ENCODE measurements around the gene RELN.
"Not testable (repeated sequence)": the region's sequence is repeated elsewhere in the genome, so short reads cannot be mapped to it uniquely, and the experiment has no call there.

RELN gene

DNA sequence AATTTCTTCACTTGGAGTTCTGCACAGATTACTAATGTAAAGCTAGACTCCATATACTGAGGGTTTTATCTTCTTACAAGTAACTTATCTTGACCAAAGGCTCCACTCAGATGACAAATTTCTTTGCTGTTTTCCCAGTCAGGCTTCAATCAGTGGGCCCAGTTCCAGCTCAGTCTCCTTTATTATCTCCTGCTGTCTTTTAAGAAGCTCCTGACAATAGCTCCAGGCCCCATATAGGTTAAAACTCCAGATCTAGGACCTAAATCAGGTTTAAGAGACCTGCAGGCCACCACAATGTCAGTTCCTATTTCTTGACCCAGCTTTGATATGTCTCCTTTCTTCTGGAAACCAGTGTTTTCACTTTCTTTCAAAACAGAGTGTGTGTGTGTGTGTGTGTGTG lies 165.2 kb downstream of the RELN start:
- DNase-seq, result no peak

DNA sequence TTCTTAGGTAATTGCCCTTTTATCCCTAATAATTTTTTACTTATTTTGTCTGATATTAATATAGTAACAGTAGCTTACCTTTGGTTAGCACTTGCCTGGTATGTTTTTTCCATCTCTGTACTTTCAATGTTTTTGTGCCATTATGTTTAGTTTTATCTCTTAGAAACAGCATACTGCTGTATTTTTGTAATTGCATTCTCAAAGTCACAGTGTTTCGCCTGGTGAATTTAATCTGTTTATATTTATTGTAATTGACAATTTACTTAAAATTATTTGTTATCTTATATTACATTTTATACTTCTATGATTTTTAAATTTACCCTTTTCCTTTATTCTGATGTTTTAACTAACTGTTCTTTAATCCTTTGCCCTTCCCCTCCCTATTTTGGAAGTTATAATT lies 166.4 kb downstream of the RELN start:
- DNase-seq, result no peak

DNA sequence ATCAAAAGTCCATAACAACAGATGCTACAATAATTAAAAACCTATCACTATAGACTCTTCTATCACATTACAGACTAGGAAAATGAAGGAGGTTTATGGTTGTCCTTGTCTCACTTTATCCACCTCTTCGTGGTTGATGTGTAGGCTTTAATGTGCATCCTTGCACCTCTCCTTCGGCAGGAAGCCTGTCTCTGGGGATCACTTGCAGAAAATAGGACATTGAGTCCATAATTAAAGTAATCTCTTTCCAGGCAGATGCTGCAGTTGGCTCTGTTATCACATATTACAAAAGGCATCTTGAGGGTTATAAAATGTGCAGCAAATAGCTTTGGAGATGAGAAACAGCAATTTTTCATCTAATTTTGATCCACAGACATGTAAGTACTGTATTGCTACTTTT lies 168.4 kb downstream of the RELN start:
- no peak for DNase-seq

DNA sequence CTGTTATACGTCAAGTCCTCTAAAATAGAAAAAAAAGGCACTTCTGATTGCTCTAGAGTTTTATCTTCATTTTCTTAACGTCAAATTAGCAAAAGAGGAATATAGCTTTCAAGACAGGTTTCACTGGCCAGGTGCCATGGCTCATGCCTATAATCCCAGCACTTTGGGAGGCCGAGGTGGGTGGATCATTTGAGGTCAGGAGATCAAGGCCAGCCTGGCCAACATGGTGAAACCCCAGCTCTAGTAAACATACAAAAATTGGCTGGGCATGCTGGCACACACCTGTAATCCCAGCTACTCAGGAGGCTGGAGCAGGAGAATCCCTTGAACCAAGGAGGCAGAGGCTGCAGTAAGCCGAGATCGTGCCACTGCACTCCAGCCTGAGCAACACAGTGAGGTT lies 173.5 kb downstream of the RELN start:
- DNase-seq, result not testable (repeated sequence)

DNA sequence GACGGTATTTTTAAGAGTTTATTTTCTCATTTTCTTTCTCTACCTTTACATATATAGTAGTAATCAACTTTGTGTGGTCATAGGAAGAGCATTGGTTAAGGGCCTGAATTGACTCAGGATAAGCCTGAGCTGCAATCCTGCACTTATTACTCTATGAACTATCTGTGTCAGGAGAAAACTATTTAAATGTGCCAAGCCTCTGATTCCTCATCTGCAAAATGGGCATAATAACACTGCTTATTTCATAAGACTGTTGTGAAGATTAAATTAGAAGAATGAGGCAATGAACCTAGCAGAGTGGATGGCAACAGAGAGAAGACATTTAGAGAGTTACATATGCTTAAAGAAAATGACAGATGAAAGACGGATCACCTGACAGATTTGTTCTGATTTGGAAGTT lies 175.5 kb downstream of the RELN start:
- DNase-seq, result no peak

DNA sequence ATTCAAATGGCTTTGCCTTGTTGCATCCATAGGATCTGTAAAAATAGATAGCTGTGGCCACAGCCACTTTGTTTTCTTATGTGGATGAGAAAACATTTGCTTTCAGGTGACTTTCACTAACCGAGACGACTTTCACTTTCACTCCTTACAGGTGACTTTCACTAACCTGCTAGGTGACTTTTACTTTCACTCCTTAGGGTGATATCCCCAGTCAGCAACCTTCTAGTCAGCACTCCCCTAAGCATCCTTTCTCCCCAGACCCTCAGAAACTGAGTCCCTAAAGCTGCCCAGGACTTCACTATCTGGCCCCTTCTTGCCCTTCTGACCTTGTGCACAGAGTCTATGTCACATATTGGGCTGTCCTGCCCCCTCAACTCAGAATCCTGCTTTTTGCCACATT lies 177.5 kb downstream of the RELN start:
- DNase-seq, result peak; percentile 7

DNA sequence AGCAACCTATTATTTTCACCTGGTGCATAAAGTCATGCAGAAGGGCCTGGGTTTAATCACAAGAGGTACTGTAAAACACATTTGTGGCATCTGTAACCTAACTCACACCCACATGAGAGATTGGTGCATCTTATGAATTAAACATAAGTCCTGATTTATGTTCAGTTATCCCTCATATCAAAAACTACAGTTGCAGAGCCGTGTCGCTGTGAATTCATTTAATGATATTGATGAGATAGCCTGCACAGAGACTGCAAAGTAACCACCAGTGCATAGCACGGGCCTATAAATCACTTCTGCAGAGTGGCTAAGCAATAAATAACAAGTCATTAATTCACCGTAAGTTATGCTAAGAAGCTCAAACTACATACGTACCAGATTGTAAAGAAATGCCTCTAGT lies 178.2 kb downstream of the RELN start:
- DNase-seq, result peak; percentile 5

DNA sequence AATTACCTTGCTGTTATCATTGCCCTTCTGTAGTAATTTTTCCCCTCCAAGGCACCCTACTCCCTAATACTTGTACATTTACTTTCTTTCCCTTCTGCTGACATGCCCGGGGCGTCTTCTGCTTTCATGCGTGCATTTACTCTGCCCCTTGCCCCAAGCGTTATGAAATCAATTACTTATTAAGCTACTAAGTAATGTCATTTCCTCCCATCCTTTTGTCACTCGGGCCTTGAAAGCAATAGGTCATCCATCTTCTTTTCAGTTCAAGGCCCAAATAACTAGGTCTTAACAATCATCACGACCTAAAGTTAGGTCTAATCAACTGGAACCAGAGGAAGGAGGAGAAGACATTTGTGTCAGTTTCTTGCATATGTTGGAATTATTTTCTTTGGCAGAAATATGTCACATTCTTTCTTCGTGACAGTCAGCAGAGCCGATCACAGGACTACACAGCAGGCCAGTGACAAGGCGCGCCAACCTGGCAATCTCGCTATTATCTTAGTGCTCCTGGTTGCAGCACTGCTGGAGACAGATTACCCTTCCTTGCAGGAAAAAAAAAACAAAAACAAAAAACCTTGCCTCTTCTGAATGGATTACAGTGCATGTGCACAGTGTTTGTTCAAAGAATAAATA lies 179.2 kb downstream of the RELN start:
- DNase-seq, result peak; percentile 49

DNA sequence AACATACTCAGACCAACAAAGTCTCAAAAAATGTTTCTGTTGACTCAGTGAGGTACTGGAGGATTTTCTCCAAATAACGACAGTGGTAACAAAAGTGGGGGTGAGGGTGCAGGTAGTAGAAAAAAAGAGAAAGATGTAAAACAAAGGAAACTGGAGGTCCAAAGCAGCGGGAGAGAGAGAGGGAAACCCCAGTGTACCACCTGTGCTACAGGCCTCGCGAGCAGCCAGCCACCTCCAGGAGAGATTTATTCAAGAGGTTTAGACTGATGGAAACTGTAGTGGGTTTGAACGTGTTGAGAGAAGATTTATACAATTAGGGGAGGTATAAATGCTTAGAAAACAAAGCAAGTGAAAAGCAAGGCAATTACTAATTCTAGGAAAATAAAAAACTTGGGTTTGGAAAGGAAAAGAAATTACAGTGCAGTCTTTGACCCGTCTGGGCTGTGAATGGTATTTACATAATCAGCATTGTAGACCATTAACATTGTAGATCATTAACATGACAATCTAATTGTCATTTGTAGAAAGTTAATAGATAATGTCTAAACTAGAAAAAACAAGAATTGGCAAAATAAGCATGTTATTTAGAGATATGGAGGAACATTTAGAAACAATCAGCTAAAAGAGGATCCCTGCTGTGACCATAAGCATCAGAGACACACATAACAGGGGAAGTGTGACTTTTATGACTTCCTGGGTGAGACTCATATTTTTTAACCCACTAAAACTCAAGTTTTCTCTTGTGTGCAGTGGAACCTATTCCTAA lies 180.0 kb downstream of the RELN start:
- DNase-seq, result peak; percentile 25

DNA sequence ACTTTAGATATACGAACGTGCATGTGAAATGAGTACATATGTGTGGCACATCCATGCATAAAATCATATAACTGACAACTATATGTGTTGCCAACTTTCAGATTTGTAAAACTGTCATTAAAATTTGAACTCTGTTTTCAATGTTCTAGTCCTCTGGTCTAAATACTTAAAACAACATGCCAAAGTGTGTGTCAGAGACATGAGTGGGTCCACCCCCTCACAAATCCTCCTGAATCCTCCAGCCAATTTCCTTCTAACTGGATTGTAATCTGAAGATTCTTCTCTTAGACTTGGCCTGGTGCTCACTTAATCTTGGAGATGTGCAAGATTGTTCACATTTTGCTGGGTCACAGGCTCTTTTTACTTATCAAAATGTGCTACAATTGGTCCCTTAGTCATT lies 184.1 kb downstream of the RELN start:
- peak; percentile 12 for DNase-seq

DNA sequence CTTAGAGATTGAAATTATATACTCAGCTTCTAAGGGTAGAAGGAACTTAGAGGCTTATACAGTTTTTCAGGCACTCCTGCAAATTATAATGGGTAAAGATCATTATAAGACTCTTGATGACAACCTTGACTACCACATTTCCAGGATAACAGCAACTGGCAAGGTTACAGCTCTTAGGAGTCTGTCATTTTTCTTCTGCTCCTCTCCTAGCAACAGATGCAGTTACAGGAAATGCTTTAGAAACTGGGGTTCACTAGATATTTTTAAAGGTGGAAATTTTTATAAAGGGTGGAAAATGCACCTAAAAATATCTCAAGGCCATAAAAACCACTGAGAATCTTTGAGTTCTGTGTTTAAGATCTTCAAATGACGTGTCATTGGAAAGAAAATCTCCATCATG lies 185.8 kb downstream of the RELN start:
- DNase-seq, result no peak

DNA sequence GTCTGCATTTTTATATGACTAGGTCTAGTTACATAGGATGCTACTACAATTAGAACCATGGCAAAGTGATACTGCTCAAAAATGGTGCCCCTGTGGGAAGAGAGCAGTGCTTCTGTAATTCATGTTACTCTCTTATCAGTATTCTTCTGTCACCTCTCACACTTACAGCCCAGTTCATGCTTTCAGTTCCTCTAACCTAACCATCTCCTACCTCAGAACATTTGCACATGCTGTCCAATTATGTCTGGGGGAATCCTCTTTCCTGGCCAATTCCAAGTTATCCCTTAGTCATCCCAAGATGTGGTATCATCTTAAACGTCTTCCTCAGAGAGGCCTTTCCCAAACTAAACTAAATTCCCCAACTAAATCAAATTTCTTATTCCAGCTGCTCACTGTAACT lies 190.2 kb downstream of the RELN start:
- no peak for DNase-seq

DNA sequence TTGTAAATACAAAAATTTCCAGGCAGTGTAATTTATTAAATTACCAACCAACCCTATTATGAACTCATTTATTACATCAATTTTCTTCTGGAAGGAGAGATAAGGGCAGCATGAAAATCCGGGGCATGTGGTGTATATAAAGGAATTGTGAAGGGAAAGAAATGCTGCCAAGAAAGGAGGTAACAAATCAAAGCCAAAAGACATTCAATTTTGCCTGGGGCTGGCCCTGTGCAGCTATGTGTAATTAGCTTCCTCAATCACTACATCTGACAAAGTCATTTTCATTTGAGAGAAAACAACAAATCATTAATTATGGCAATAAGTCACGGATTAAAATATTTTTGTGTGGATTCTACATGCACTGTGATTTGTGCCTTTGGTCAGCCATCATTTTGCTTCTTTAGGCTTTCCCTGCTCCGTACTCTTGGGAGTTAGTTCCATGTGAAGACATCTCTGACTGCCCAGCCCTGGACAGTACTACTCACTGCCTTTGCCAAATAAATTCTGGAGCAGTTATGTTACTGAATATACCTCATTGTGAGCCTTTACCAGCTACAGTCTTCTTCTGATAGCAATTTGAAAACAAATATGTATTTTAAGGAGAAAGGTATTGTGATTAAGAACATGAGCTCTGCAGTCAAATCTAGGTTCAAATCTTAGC lies 191.7 kb downstream of the RELN start:
- DNase-seq, result no peak

DNA sequence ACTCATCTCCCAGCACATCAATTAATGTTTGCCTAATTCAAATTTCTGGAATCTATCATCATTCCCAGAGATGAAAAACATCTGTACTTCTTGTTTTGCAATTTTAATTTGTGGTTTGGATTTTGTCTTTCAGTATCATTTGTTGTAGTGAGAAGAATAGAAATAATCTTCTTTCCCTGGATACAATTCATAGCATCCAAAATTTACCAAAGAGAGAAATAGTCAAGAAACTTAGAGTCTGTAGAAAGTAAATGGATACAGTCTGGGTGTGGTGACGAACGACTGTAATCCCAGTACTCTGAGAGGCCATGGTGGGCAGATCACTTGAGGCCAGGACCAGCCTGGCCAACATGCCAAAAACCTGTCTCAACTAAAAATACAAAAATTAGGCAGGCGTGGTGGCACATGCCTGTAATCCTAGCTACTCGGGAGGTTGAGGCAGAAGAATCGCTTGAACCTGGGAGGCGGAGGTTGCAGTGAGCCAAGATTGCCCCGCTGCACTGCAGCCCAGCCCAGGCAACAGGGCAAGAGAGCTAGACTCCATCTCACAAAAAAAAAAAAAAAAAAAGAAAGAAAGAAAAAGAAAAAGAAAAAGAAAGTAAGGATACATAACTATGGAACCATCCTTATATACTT lies 193.0 kb downstream of the RELN start:
- DNase-seq, result no peak

DNA sequence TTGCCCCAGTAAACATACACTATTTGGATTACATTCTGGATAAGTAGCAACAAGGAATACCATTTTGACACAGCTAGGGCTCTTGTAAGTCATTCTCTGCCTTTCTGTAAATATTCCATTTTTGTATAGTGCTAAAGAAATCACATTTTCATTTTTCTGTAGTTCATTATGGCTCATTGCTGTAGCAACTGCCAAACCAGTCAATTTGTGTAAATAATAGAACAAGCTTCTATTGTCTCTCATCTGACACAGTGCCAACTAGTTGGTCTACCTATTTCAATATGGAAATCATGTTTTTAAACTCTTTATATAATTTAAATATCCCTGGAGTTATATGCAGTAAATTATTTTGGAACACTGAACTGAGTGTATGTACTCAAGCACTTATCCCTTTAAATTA lies 193.7 kb downstream of the RELN start:
- no peak for DNase-seq

DNA sequence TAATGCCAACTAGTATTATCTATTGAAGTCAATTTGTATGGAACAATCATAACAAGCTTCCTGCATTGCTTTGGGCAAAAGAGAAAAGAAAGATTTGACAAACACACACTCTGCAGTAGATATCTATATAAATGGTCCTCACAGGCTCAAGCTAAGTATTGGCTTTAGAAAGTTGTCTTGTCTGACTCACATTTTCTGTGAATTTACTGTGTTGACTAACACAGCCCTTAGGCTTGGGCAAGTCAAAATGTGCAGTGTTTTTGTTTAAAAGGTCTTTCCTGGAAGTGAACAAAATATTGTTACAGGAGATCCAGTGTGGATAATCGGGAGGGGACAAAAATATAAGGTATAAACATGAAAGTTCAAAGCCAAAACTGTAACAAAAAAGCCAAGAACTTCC lies 194.4 kb downstream of the RELN start:
- DNase-seq, result no peak

DNA sequence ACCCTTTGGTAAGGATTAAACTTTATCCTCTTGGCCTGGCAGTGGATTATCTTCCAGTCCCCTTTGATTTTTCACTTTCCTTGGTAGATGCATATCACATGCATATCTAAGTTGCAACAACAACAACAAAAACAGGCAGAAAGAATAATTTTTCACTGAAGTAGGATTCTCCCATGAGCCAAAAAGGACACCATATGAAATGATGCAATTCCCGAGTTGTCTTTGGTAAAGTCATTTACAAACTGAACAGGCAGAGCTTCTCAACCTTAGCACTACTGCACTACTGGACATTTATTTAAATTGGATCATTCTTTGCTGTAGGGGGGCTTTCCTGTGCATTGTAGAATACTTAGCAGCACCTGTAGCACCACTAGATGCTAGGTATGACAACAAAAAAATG lies 195.0 kb downstream of the RELN start:
- no peak for DNase-seq

DNA sequence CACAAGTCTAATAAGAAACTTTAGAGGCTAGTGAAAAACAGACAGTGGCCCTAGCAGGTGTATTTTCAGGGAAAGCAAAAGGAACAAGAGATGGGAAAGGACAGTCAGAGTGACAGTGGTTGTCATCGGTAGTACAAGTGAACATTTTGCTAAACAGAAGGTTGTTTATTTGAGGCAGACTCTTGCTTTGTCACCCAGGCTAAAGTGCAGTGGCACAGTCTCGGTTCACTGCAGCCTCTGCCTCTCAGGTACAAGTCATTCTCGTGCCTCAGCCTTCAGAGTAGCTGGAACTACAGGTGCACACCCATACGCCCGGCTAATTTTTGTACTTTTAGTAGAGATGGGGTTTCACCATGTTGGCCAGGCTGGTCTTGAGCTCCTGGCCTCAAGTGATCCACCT lies 195.8 kb downstream of the RELN start:
- DNase-seq, result no peak

DNA sequence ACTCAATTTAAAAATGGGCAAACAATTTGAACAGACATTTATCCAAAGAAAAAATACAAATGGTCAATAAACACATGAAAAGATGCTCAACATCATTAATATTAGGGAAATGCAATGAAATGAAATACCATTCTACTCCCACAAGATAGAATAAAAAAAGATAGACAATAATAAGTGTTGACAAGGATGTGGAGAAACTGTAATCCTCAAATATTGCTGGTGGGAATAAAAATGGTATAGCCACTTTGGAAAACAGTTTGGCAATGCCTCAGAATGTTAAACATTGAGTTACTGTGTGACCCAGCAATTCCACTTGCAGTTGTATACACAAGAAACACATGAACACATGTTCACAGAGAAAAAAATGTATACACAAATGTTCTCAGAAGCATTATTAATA lies 197.6 kb downstream of the RELN start:
- DNase-seq, result no peak

DNA sequence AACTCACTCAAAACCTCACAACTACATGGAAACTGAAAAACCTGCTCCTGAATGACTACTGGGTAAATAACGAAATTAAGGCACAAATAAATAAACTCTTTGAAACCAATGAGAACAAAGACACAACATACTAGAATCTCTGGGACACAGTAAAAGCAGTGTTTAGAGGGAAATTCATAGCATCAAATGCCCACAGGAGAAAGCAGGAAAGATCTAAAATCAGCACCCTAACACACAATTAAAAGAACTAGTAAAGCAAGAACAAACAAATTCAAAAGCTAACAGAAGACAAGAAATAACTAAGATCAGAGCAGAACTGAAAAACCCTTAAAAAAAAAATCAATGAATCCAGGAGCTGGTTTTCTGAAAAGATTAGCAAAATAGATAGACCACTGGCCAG lies 202.4 kb downstream of the RELN start:
- DNase-seq, result not testable (repeated sequence)

DNA sequence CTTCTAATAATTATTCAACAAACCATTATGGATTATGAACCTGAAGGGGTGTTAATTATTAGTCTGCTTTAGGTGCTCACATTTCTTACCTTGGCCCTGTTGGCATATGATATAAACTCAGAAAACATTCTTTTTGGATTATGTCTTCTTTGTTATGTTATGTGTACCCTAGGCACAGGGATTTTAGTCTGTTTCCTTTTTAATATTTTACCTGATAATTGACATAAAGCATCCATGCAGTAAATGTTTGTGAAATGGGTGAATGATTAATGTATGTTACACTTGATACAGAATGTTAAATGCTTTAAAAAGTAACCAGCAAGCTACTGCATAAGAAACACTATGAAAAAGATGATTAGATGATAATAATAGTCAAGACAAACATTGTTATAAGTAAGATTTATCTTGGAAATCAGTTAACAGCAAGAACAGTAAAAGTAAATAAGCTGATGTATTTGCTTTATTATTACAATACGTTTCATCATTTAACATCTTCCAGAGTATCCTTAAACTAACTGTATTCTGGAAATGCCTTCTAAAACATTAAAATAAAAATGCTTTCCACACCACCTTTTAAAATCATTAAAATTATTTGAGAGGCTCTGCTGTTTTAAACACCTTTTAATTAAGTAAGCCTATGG lies 204.7 kb downstream of the RELN start:
- no peak for DNase-seq

DNA sequence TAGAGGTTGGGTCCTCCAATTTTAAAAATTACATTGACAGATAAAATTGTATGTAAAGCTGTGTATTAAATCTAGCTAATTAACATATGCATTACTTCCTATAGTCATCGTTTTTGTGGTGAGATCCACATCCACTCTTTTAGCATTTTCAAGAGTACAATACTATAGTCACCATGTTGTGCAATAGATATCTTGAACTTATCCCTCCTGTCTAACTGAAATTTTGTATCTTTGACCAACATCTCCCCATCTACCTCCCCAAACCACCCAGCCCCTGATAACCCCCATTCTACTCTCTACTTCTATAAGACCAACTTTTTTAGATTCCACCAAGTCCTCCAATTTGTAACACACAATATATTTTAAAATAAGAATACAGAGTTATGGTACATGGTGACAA lies 208.0 kb downstream of the RELN start:
- no peak for DNase-seq

DNA sequence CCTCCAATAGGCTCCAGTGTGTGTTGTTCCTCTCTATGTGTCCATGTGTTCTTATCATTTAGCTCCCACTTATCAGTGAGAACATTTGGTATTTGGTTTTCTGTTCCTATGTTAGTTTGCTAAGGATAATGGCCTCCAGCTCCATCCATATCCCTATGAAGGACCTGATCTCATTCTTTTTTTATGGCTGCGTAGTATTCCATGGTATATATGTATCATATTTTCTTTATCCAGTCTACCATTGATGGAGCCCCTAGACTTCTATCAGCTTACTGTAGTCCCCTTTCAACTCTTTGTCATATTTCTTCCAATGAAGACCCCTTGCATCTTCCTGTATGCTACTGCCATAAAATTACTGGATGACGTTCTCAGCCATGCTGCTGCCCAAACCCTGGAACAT lies 208.9 kb downstream of the RELN start:
- not testable (repeated sequence) for DNase-seq
